ENCODE data around the gene KCNJ10. TPM values are rescaled to one million over a fixed set of nuclear protein-coding genes. Genes with fewer than 3 reads are reported as not detected.

The KCNJ10 gene
- total RNA-seq, 1 donor from 2014 or later = not detected

DNA sequence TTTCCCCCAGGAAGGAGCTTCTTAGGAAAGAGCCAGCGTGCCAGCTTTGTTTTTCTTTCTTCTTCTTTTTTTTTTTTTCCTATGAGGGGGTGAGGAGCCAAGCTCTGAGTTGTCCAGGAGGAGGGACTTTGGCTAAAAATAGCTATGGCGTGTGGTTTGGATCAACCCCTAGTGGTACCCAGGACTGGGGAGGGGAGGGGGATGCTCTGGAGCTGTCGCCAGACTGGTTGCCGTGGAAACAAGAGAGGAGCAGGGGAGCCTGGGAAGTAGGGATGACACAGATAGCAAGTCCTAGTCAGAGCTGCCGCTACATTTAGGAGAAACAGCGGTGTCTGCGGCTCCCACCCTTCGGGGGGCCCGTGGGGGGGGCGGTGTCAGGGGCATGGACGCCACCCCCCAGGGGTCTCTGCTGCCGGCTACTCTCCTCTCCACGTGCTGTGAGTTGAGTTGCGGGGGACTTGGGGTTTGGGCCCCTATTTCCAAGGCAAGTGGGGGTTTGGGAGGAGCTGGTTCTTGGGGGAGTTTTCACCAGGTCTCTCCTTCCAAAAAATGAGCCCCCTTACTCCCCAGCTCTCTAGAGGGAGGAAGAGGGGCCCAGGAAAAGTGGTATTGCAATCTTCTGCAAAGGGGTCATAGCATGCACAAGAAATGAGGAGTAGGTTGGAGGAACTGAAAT, 11.4 kb upstream of the KCNJ10 start, which contains the start of gene KCNJ9:
KCNJ9 (plus strand) TSS at position 278 of the 676 bp plus-strand sequence. CDS start 2,493 bp downstream, outside the sequence.
- Histone ChIP-seq H3K27me3 (no peaks in the 10 kb centered on the region), H3K4me3 (no peak within 1 kb of the TSS), H3K9me3 (no peaks in the 10 kb centered on the region), H3K27ac (no peak within 1 kb of the TSS), H3K36me3 (no peaks in the 10 kb centered on the region), H3K4me1 (peaks cover 7 to 27% of the 10 kb centered on the region in 2 donors)
- TF ChIP-seq, protein P1, sequence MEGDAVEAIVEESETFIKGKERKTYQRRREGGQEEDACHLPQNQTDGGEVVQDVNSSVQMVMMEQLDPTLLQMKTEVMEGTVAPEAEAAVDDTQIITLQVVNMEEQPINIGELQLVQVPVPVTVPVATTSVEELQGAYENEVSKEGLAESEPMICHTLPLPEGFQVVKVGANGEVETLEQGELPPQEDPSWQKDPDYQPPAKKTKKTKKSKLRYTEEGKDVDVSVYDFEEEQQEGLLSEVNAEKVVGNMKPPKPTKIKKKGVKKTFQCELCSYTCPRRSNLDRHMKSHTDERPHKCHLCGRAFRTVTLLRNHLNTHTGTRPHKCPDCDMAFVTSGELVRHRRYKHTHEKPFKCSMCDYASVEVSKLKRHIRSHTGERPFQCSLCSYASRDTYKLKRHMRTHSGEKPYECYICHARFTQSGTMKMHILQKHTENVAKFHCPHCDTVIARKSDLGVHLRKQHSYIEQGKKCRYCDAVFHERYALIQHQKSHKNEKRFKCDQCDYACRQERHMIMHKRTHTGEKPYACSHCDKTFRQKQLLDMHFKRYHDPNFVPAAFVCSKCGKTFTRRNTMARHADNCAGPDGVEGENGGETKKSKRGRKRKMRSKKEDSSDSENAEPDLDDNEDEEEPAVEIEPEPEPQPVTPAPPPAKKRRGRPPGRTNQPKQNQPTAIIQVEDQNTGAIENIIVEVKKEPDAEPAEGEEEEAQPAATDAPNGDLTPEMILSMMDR (IDR thresholded peaks at IDR 0.05) = no peak
- no peak for DNase-seq (ENCODE audit: low spot score in 2 of 2)
- intact Hi-C loops (cut with DNase I) = loop anchor here (5.0 kb wide), 1 partner anchor 34 kb away; no protein-coding TSS in a partner anchor

DNA sequence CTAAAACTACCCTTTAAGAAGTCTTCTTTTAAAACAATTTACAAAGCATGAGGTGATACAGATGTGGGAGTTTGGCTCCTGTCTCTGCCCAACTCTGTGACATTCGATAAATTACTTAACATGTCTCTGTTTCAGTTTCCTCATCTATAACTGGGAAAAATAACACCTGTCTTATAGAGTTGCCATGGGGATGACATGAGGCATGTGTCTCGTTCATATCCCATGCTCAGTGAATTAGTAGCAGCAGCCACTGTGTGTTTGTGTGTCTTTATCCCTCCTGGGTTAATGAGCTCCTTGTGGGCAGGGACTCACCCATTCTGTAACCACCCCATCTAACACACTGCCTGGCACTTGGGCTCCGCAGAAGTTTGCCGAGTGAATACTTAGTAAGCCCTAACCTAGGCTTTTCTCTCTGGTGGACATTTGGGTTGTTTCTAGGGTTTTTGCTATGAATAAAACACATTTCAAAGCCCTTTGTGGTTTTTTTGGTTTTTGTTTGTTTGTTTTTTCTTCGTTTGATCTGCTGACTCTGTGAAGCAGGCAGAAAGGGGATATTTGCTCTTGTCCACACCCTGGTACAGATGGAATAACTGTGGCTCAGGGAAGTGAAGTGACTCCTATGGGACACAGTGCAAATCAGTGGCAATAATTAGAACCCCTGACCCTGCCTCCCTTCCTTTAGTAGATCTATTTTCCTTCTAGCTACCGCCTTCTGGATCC, 10.6 kb upstream of the KCNJ10 start:
- TF ChIP-seq, protein P1 (IDR thresholded peaks at IDR 0.05) = no peak
- Histone ChIP-seq H3K4me1 (peaks cover 3 to 20% of the 10 kb centered on the region in 2 donors), H3K36me3 (no peaks in the 10 kb centered on the region), H3K9me3 (no peaks in the 10 kb centered on the region), H3K27ac (no peak overlapping the region), H3K27me3 (no peaks in the 10 kb centered on the region), H3K4me3 (no peak overlapping the region)
- no peak for DNase-seq (ENCODE audit: low spot score in 2 of 2)
- intact Hi-C loops (cut with DNase I) = loop anchor here (5.0 kb wide), 1 partner anchor 33 kb away; no protein-coding TSS in a partner anchor

DNA sequence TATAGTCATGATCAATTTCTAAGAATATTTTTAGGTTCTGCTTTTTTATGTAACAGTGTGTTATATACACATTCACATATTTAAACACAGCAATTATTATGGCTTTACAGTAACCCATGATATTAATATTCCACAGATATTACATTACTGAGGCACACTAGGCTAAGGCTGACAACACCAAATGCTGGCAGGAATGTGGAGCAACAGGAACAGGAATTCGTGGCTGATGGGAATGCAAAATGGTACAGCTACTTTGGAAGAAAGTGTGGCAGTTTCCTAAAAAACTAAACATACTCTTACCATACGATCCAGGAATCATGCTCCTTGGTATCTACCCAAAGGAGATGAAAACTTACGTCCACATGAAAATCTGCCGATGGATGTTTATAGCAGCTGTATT, 9.5 kb upstream of the KCNJ10 start:
- Histone ChIP-seq H3K9me3 (no peaks in the 10 kb centered on the region), H3K36me3 (no peaks in the 10 kb centered on the region), H3K27me3 (no peaks in the 10 kb centered on the region), H3K4me3 (no peak overlapping the region), H3K4me1 (peaks cover 0 to 10% of the 10 kb centered on the region in 2 donors), H3K27ac (no peak overlapping the region)
- intact Hi-C loops (cut with DNase I) = no loop called here
- DNase-seq (ENCODE audit: low spot score in 2 of 2) = no peak
- TF ChIP-seq, protein P1 (IDR thresholded peaks at IDR 0.05) = no peak

DNA sequence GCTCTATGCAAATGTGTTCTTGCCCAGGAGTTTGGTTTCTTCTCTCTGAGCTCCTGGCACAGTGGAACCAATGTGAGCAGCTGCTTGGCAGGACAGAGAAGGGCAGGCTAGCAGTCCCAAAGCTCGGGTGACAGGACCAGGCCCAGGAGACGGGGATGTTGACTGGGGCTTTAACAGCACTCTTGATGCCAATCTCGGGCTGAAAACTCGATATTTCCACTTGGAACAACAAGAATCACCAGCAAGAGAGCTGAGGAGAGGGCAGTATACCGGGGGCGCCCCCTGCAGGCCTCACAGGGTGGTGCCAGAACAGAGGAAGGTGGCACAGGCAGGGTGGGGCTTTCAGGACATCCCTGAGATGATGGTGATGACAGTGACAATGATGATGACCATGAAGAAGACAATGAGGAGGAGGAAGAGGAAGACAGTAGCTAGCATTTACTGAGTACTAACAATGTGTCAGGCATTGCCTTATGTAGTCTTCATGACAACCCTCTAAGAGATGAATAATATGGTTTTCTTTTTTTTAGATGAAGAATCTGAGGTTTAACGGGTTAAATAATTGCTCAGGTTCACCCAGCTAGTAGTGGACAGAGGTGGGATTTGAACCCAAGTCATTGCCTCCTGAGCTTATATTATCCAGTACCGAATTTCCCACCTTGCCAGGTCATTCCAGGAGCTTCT, 8.7 kb upstream of the KCNJ10 start:
- Histone ChIP-seq H3K4me3 (no peak overlapping the region), H3K27ac (no peak overlapping the region), H3K4me1 (peaks cover 0 to 8% of the 10 kb centered on the region in 2 donors), H3K27me3 (no peaks in the 10 kb centered on the region), H3K36me3 (no peaks in the 10 kb centered on the region), H3K9me3 (no peaks in the 10 kb centered on the region)
- intact Hi-C loops (cut with DNase I) = no loop called here
- TF ChIP-seq, protein P1 (IDR thresholded peaks at IDR 0.05) = peak; percentile 39 to 69 (median 64)
- DNase-seq (ENCODE audit: low spot score in 2 of 2) = no peak

DNA sequence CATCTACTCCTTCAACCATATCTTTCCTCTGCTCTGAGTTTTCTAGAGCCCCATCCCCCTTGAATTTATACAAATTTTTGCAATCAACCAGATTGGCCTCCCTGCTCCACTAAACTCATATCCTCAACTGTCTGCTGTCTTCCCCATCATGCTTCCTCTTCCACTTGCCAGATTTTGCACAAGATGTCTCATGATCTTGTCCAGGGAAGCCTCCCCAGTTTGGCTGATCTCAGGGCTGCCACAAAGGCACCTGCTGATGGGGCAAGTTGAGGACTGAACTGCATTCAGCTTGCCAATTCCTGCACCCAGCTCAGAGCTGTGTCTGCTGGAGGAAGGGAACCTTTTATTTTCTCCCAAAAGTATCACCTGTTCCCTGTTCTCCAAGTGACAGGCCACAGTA, 7.5 kb upstream of the KCNJ10 start:
- Histone ChIP-seq H3K9me3 (no peaks in the 10 kb centered on the region), H3K4me3 (no peak overlapping the region), H3K4me1 (peaks cover 0 to 8% of the 10 kb centered on the region in 2 donors), H3K36me3 (no peaks in the 10 kb centered on the region), H3K27me3 (no peaks in the 10 kb centered on the region), H3K27ac (no peak overlapping the region)
- TF ChIP-seq, protein P1 (IDR thresholded peaks at IDR 0.05) = no peak
- no peak for DNase-seq (ENCODE audit: low spot score in 2 of 2)
- intact Hi-C loops (cut with DNase I) = no loop called here

All from ascending aorta (tissue), 2 donors.